Activated T-helper 1 cell treated with anti-CD3 and anti-CD28 coated beads, Interleukin-12 subunit alpha, Interleukin-12 subunit beta, Interleukin-2, Interleukin-4 antibody, amounts not matched to agents 30 ng/mL and 10 ng/mL and 1 ng/mL, durations not matched to agents 14 hours and 24 hours and 36 hours (primary cell): Measurements from ENCODE around the gene STX8. TPM values are rescaled to one million over a fixed set of nuclear protein-coding genes. Genes with fewer than 3 reads are reported as not detected.

ENCODE experiments used
- DNase-seq: peaks from one replicate; pipeline ENCODE4 v3.0.0; 2021; ENCODE audit warnings: low spot score
- H3K27ac Mint-ChIP-seq: one replicate; pipeline ENCODE4 v1.8.0; 2021; ENCODE audit warnings: mild to moderate bottlenecking, mixed read lengths
- H3K27me3 Mint-ChIP-seq: one replicate; pipeline ENCODE4 v1.8.0; 2022; ENCODE audit warnings: mild to moderate bottlenecking, moderate library complexity, mixed read lengths; ENCODE audit not compliant: insufficient read depth
- H3K36me3 Mint-ChIP-seq: one replicate; pipeline ENCODE4 v1.8.0; 2021; ENCODE audit warnings: low read depth, mixed read lengths
- H3K4me1 Mint-ChIP-seq: one replicate; pipeline ENCODE4 v1.8.0; 2021; ENCODE audit warnings: low read depth, mixed read lengths
- H3K4me3 Mint-ChIP-seq: one replicate; pipeline ENCODE4 v1.8.0; 2021; ENCODE audit warnings: mild to moderate bottlenecking, moderate library complexity, mixed read lengths
- H3K9me3 Mint-ChIP-seq: one replicate; pipeline ENCODE4 v1.8.0; 2021; ENCODE audit warnings: mixed read lengths
- intact Hi-C: fragments of 100-400 bp; cut with micrococcal nuclease; formaldehyde crosslinking; loops from one replicate; pipeline ENCODE4 v1.15.1; 2024
- total RNA-seq: library from RNA; stranded (reverse); gene quantifications from 2 replicates; pipeline ENCODE4 v1.2.3, GENCODE V29; 2022

The STX8 gene
- total RNA-seq, 1 donor from 2014 or later = 47.2 TPM

DNA sequence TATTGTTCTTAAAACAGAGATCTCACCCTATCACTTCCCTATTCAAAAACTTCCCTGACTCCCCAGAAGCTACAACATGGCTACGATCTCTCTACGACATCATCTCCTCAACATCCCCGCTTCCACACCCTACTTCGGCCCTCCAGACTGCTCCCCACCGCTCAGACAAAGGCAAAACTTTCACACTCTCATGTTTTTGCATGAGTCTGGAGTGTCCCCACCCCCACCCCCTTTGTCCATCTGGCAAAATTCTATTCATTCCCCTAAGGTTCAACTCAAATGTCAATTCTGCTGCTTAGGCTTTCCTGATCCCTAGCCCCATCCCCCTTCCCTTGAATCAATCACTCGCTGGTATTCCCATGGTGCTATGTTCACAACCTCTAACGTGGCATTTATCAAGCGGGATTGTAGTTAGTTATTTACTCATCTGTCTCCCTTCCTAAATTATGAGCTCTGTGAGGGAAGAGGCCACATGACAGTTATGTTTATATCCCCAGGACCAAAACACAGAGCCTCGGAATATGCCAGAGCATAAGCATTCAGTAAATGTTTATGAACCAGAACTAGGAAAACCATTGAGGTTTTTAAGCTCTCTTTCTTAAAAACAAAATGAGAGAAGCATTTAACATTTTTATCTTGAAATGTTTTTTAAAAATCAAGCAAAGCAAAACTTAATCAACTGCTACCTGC is 55.9 kb downstream of the STX8 start:
- intact Hi-C loops = loop anchor here (5.0 to 10.0 kb wide), 3 partner anchors 225 to 527 kb away; no protein-coding TSS in a partner anchor
- Mint-ChIP-seq H3K27ac (no peak overlapping the region), H3K27me3 (no peaks in the 10 kb centered on the region), H3K36me3 (no peaks in the 10 kb centered on the region), H3K9me3 (no peaks in the 10 kb centered on the region), H3K4me3 (no peak overlapping the region), H3K4me1 (peaks cover 14% of the 10 kb centered on the region)
- no peak for DNase-seq

DNA sequence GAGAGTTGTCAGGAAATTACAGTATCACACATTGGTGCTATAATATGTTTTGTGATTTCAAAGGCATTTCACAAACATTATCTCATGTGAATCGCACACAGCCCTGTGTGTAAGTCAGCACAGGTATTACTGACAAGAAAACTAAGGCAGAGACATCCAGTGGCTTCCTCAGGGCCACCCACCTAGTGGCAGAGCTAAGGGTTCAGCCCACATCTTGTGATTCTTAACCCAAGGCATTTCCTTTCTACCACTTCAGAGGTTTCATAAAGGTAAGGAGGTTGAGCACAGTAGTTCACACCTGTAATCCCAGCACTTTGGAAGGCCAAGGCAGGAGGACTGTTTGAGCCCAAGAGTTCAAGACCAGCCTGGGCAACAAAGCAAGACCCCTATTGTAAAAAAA is 58.2 kb downstream of the STX8 start:
- Mint-ChIP-seq H3K9me3 (no peaks in the 10 kb centered on the region), H3K27me3 (no peaks in the 10 kb centered on the region), H3K36me3 (peaks cover 1% of the 10 kb centered on the region), H3K4me1 (peaks cover 14% of the 10 kb centered on the region), H3K4me3 (no peak overlapping the region), H3K27ac (no peak overlapping the region)
- intact Hi-C loops = no loop called here
- peak; percentile 2 for DNase-seq

DNA sequence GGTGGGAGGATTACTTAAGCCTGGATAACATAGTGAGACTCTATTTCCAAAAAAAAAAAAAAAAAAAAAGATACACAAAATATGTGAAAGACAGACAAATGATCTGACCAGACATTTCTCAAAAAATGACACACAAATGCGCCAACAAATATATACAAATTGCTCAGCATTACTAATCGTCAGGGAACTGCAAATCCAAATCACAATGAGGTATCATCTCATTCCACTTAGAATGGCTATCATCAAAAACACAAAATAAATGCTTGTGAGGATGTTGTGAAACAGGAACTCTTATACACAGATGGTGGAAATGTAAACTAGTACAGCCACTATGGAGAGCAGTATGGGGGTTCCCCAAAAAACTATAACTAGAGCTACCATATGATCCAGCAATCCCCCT is 62.4 kb downstream of the STX8 start:
- H3K27me3 Mint-ChIP-seq = no peaks in the 10 kb centered on the region
- no peak overlapping the region for H3K27ac Mint-ChIP-seq
- H3K9me3 Mint-ChIP-seq = peaks cover 26% of the 10 kb centered on the region
- no peak overlapping the region for H3K4me3 Mint-ChIP-seq
- H3K4me1 Mint-ChIP-seq = peaks cover 21% of the 10 kb centered on the region
- no peak for DNase-seq
- H3K36me3 Mint-ChIP-seq = peaks cover 9% of the 10 kb centered on the region
- intact Hi-C loops = no loop called here

DNA sequence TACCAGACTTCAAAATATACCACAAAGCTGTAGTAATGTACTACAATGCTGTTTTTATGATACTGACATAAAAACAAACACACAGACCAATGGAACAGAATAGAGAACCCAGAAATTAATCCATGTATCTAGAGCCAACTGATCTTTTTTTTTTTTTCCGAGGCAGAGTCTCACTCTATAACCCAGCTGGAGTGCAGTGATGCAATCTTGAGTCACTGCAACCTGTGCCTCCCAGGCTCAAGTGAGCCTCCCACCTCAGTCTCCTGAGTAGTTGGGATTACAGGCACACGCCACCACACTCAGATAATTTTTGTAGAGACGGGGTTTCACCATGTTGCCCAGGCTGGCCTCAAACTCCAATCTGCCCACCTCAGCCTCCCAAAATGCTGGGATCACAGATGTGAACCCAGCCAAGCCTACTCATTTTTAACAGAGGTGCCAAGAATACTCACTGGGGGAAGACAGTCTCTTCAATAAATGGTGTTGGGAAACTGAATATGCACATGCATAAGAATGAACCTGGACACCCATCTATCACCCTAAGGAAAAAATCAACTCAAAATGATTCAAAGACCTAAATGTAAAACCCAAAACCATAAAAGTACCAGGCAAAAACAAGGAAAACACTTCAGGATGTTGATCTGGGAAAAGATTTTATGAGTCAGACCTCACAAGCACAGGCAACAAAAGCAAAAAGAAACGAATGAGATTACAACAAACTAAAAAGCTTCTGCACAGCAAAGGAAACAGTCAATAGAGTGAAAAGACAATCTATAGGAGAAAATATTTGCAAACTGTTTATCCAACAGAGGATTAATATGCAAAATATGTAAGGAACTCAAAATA is 63.1 kb downstream of the STX8 start:
- Mint-ChIP-seq H3K27ac (no peak overlapping the region), H3K36me3 (peaks cover 14% of the 10 kb centered on the region), H3K4me3 (no peak overlapping the region), H3K4me1 (peaks cover 14% of the 10 kb centered on the region), H3K27me3 (no peaks in the 10 kb centered on the region), H3K9me3 (peaks cover 33% of the 10 kb centered on the region)
- intact Hi-C loops = no loop called here
- DNase-seq = no peak

DNA sequence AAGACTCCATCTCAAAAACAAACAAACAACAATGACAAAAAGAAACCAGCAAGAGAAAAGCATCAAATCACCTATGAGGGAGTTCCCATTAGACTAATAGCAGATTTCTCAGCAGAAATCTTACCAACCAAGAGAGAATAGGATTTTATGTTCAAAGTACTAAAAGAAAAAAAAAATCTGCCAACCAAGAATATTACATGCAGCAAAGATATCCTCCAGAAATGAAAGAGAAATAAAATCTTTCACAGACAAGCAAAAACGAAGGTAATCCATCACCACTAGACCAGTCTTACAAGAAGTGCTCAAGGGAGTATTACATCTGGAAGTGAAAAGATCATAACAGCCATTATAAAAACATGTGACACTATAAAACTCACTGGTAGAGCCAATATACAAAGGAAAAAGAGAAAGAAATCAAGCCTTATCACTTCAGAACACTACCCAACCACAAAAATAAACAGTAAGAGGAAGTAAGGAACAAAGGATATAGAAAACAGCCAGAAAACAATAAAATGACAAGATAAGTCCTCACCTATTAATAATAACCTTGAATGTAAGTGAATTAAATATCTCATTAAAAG is 66.3 kb downstream of the STX8 start:
- peaks cover 34% of the 10 kb centered on the region for H3K9me3 Mint-ChIP-seq
- DNase-seq = no peak
- H3K4me3 Mint-ChIP-seq = no peak overlapping the region
- H3K36me3 Mint-ChIP-seq = peaks cover 20% of the 10 kb centered on the region
- H3K27me3 Mint-ChIP-seq = no peaks in the 10 kb centered on the region
- H3K27ac Mint-ChIP-seq = no peak overlapping the region
- peaks cover 7% of the 10 kb centered on the region for H3K4me1 Mint-ChIP-seq
- intact Hi-C loops = no loop called here

DNA sequence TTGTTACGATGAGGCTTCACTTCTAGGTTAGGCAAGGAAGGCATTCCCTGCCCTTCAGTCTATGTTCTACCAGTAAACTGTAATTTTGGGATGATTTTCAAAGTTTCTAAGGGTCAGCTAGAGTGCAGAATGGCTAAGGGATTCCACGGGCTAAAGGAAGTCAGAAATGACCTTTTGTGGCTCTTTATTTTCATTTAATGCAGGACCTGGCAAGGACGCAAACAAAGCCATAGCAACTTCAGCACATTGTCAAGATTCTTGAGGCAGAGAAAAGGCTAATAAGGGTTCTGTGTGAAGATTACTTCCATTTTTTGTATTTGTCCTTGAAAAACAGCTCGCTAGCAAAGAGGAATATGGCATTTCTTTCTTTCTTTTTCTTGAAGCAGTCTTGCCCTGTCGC is 76.6 kb downstream of the STX8 start:
- H3K9me3 Mint-ChIP-seq = no peaks in the 10 kb centered on the region
- no peak overlapping the region for H3K27ac Mint-ChIP-seq
- no peak overlapping the region for H3K4me3 Mint-ChIP-seq
- no peaks in the 10 kb centered on the region for H3K4me1 Mint-ChIP-seq
- H3K36me3 Mint-ChIP-seq = no peaks in the 10 kb centered on the region
- no peaks in the 10 kb centered on the region for H3K27me3 Mint-ChIP-seq
- intact Hi-C loops = no loop called here
- no peak for DNase-seq

DNA sequence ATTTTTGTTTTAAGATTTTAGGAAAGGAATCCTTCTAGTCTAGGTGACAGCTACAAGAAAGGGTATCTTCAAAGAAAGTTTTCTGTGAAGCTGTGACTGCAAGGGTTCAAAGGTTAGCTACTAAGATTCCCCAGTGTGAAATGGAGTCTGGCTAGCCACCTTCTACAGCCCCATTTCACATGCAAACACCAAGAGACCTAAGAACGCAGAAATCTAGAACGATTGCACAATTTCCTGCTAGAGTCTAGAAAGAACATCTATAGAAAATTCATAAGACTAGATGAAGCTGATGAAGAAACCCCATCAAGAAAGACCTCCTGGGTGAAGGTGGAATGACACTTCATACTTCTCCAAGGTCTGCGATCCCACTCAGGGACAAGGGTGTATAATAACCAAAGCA is 77.1 kb downstream of the STX8 start:
- no peak overlapping the region for H3K4me3 Mint-ChIP-seq
- H3K27ac Mint-ChIP-seq = no peak overlapping the region
- no peaks in the 10 kb centered on the region for H3K36me3 Mint-ChIP-seq
- no peaks in the 10 kb centered on the region for H3K9me3 Mint-ChIP-seq
- intact Hi-C loops = no loop called here
- H3K27me3 Mint-ChIP-seq = no peaks in the 10 kb centered on the region
- H3K4me1 Mint-ChIP-seq = no peaks in the 10 kb centered on the region
- DNase-seq = no peak

DNA sequence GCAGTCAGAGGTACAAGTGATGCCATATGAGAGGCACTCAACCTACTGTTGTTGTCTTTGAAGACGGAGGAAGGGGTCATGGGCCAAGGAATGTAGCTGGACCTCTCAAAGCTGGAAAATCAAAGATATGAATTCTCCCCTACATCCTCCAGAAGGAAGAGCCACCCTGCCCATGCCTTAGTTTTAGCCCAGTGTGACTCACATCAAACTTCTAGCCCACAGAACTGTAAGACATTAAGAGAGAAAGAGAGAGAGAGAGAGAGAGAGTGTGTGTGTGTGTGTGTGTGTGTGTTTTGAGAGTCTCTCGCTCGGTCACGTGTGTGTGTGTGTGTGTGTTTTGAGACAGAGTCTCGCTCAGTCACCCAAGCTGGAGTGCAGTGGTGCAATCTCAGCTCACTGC is 87.1 kb downstream of the STX8 start:
- DNase-seq = no peak
- no peaks in the 10 kb centered on the region for H3K9me3 Mint-ChIP-seq
- H3K4me1 Mint-ChIP-seq = no peaks in the 10 kb centered on the region
- H3K4me3 Mint-ChIP-seq = no peak overlapping the region
- H3K27me3 Mint-ChIP-seq = no peaks in the 10 kb centered on the region
- H3K36me3 Mint-ChIP-seq = no peaks in the 10 kb centered on the region
- intact Hi-C loops = no loop called here
- H3K27ac Mint-ChIP-seq = no peak overlapping the region

DNA sequence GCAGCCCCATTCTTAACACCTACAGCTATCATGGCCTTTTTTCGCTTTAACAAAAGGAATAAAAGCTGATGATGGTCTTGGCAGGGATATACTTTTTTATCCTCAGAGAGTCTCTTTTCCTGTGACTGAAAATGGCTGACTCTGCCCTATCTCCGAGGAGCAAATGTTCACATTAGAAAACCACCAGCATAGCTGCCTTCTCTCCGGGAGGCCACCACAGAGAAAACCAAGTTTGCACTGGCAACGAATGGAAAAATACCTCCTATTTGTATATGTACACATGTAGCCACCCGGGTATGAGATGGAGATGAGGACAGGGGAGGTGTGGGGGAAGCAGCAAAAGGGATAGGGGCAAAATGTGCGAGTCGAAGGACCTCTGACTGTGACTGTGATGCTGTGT is 88.2 kb downstream of the STX8 start:
- no peaks in the 10 kb centered on the region for H3K4me1 Mint-ChIP-seq
- no peaks in the 10 kb centered on the region for H3K27me3 Mint-ChIP-seq
- intact Hi-C loops = no loop called here
- no peaks in the 10 kb centered on the region for H3K9me3 Mint-ChIP-seq
- no peaks in the 10 kb centered on the region for H3K36me3 Mint-ChIP-seq
- no peak overlapping the region for H3K27ac Mint-ChIP-seq
- H3K4me3 Mint-ChIP-seq = no peak overlapping the region
- no peak for DNase-seq

DNA sequence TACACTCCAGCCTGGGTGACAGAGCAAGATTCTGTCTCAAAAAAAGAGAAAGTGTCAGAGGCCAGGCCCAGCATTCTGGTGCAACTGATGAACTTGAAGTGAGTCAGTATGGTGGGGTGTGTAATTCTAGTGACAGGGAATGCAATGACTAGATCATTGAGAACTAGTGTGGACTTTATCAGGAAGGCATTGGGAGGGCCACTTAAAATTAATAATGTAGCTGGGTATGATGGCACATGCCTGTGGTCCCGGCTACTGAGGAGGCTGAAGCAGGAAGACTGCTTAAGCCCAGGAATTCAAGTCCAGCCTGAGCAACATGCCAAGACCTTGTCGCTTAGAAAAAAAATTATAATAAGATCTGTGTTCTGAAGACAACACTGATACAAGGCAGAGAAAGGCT is 90.8 kb downstream of the STX8 start:
- no peak overlapping the region for H3K27ac Mint-ChIP-seq
- H3K4me1 Mint-ChIP-seq = no peaks in the 10 kb centered on the region
- intact Hi-C loops = no loop called here
- no peak overlapping the region for H3K4me3 Mint-ChIP-seq
- no peaks in the 10 kb centered on the region for H3K9me3 Mint-ChIP-seq
- H3K27me3 Mint-ChIP-seq = no peaks in the 10 kb centered on the region
- no peaks in the 10 kb centered on the region for H3K36me3 Mint-ChIP-seq
- DNase-seq = no peak

DNA sequence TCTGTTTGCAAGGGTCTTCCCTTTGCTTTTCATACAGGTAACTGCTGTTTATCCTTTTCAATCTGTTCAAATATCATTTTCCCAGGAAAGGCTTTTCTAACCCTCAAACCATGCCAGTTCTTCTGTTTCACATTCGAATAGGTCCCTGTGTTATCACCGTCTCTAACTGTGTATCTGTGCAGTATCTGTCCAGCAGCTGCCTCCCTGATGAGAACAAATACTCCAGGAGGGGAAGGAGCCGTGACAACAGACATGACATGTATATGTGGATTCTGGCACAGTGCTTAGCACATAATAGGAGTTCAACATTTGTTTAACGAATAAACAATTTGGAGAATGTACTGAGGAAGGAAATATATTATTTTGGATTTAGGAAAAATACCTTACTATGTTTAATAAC is 95.7 kb downstream of the STX8 start:
- H3K4me1 Mint-ChIP-seq = no peaks in the 10 kb centered on the region
- H3K9me3 Mint-ChIP-seq = no peaks in the 10 kb centered on the region
- intact Hi-C loops = no loop called here
- no peak overlapping the region for H3K27ac Mint-ChIP-seq
- H3K27me3 Mint-ChIP-seq = no peaks in the 10 kb centered on the region
- no peaks in the 10 kb centered on the region for H3K36me3 Mint-ChIP-seq
- no peak overlapping the region for H3K4me3 Mint-ChIP-seq
- DNase-seq = no peak

DNA sequence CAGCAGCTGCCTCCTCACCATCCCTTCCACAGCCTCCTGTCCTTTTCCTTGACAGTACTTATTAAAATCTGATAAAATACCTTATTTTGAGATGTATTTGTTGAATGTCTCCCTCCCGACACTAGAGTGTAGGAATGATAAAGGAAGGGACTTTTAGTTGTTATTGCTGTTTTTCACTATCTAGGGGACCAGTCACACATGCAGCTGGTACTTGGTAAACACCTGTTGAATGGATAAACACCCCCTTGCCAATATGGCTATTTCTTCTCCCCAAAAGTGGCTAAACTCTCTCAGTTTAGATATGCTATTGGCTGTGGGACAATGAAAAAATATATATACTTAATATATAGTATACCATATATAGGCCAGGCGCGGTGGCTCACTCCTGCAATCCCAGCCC is 96.7 kb downstream of the STX8 start:
- intact Hi-C loops = no loop called here
- H3K4me1 Mint-ChIP-seq = no peaks in the 10 kb centered on the region

DNA sequence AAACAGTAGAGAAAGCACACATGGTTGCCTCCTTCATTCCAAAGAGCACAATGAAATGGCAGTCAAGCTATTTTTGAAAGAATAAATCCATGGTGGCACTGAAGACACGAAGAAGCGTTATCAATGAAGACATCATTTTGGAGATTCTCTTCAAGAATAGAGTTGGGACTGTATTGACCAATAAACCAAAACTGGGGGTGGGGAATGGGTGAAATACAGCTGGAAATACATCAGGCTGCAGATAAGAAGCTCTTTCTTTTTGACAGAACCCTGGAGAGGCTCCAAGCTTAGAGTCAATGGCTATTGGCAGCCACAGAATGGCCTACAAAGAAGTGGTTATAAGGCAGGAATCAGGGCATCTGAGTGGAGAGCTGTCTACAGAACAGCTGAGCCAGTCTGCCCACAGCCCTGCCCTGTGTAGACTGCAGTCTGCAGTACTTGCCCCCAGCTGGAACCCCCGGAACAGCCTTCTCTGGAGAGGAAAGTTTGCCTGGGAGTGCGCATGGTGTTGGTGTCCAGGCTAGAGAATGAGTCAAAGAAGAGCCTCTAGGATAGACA is 100.4 kb downstream of the STX8 start:
- Mint-ChIP-seq H3K27ac (no peak overlapping the region), H3K4me1 (peaks cover 9% of the 10 kb centered on the region), H3K36me3 (peaks cover 3% of the 10 kb centered on the region), H3K9me3 (no peaks in the 10 kb centered on the region), H3K4me3 (no peak overlapping the region), H3K27me3 (no peaks in the 10 kb centered on the region)
- intact Hi-C loops = no loop called here
- DNase-seq = no peak

More for the DNA sequence above, 96.7 kb downstream of the STX8 start:
- Mint-ChIP-seq H3K27me3 (no peaks in the 10 kb centered on the region), H3K4me3 (no peak overlapping the region), H3K27ac (no peak overlapping the region), H3K9me3 (no peaks in the 10 kb centered on the region), H3K36me3 (no peaks in the 10 kb centered on the region)
- DNase-seq = no peak
